Natural killer cell (primary cell): ENCODE data around the gene BMPR1A. TPM values are rescaled to one million over a fixed set of nuclear protein-coding genes. Genes with fewer than 3 reads are reported as not detected.

Experiments used
- ATAC-seq, 3 donors: fragments of 150-1000 bp in 2 of 3; fragments of 200-7000 bp in 1 of 3; cut with Tn5 transposase; 1 replicate in 1 of 3; 2 replicates in 2 of 3; pipeline ENCODE4 v1.10.0; 2021; ENCODE audit warnings: mild to moderate bottlenecking in 2 of 3, moderate library complexity in 2 of 3
- DNase-seq, 2 donors: peaks; one replicate each; pipeline versions ENCODE4 v3.0.0 to v3.0.0-alpha.2; 2013 to 2021; ENCODE audit warnings: mixed read lengths in 1 of 2
- H3K27ac ChIP-seq: one replicate; pipeline ENCODE4 v1.5.1; 2013; ENCODE audit warnings: mild to moderate bottlenecking, low read length
- H3K27me3 ChIP-seq: one replicate; pipeline ENCODE4 v1.6.1; 2013; ENCODE audit warnings: low read length; ENCODE audit not compliant: control insufficient read depth, insufficient read depth
- H3K36me3 ChIP-seq: one replicate; pipeline ENCODE4 v1.6.1; 2013; ENCODE audit warnings: low read length; ENCODE audit not compliant: control insufficient read depth, insufficient read depth
- H3K4me1 ChIP-seq: one replicate; pipeline ENCODE4 v1.6.1; 2013; ENCODE audit warnings: low read length; ENCODE audit not compliant: control insufficient read depth, insufficient read depth
- H3K4me3 ChIP-seq: one replicate; pipeline ENCODE4 v1.5.1; 2013; ENCODE audit warnings: low read length
- H3K9me3 ChIP-seq: one replicate; pipeline ENCODE4 v1.6.1; 2013; ENCODE audit warnings: low read length; ENCODE audit not compliant: control insufficient read depth, insufficient read depth
- H3K27ac Mint-ChIP-seq, 2 donors: one replicate each; pipeline ENCODE4 v1.8.0; 2022; ENCODE audit warnings: mild to moderate bottlenecking in 2 of 2, mixed read lengths in 2 of 2, moderate library complexity in 1 of 2
- H3K27me3 Mint-ChIP-seq, 2 donors: one replicate each; pipeline ENCODE4 v1.8.0; 2022; ENCODE audit warnings: low read depth in 2 of 2, mixed read lengths in 2 of 2
- H3K36me3 Mint-ChIP-seq: one replicate; pipeline ENCODE4 v1.8.0; 2022; ENCODE audit warnings: mixed read lengths
- H3K4me1 Mint-ChIP-seq, 2 donors: one replicate each; pipeline ENCODE4 v1.8.0; 2022; ENCODE audit warnings: mixed read lengths in 2 of 2
- H3K4me3 Mint-ChIP-seq: one replicate; pipeline ENCODE4 v1.8.0; 2022; ENCODE audit warnings: mild to moderate bottlenecking, moderate library complexity, mixed read lengths
- H3K9me3 Mint-ChIP-seq, 2 donors: one replicate each; pipeline ENCODE4 v1.8.0; 2022; ENCODE audit warnings: mixed read lengths in 2 of 2
- WGBS: methylation state at CpG from one replicate; pipeline ENCODE4 v1.1.7; 2013; ENCODE audit warnings: missing lambda C conversion rate; ENCODE audit not compliant: insufficient coverage; 5-methylcytosine and 5-hydroxymethylcytosine counted together
- intact Hi-C: fragments of 100-400 bp; cut with micrococcal nuclease; formaldehyde crosslinking; loops from one replicate; pipeline ENCODE4 v1.14.2; 2022
- total RNA-seq, 4 donors: library from RNA; stranded (reverse); fragments of 120-200 nt in 1 of 4; gene quantifications; one replicate each; pipeline versions ENCODE4 v1.2.3 to v1.2.4, GENCODE V29; 2013 to 2022
- TF ChIP-seq, protein P1 (sequence below): fragments of 200-600 bp; IDR thresholded peaks from one replicate; pipeline ENCODE4 v1.8.0; 2022; ENCODE audit warnings: antibody characterized with exemption

Gene BMPR1A
- total RNA-seq, 3 donors from 2014 or later (not counting 1 experiment from before 2014, with no cell fraction given): 5.5 to 8.1 (median 7.7) TPM

GRCh38 chr10:86855513-86855912 lies 99.1 kb downstream of the BMPR1A start:
- H3K27ac ChIP-seq: no peak overlapping the region
- H3K9me3 ChIP-seq: no peaks in the 10 kb centered on the region
- ATAC-seq (no peak), DNase-seq (no peak)
- intact Hi-C loops: no loop called here
- H3K4me1 ChIP-seq: no peaks in the 10 kb centered on the region
- no peaks in the 10 kb centered on the region for H3K36me3 ChIP-seq
- WGBS: 75% methylated on average over 1 of the region's 1 CpG
- TF ChIP-seq, protein P1, sequence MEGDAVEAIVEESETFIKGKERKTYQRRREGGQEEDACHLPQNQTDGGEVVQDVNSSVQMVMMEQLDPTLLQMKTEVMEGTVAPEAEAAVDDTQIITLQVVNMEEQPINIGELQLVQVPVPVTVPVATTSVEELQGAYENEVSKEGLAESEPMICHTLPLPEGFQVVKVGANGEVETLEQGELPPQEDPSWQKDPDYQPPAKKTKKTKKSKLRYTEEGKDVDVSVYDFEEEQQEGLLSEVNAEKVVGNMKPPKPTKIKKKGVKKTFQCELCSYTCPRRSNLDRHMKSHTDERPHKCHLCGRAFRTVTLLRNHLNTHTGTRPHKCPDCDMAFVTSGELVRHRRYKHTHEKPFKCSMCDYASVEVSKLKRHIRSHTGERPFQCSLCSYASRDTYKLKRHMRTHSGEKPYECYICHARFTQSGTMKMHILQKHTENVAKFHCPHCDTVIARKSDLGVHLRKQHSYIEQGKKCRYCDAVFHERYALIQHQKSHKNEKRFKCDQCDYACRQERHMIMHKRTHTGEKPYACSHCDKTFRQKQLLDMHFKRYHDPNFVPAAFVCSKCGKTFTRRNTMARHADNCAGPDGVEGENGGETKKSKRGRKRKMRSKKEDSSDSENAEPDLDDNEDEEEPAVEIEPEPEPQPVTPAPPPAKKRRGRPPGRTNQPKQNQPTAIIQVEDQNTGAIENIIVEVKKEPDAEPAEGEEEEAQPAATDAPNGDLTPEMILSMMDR: no peak
- H3K4me3 ChIP-seq: no peak overlapping the region
- no peaks in the 10 kb centered on the region for H3K27me3 ChIP-seq
- Mint-ChIP-seq H3K4me3 (no peak overlapping the region), H3K27me3 (no peaks in the 10 kb centered on the region), H3K4me1 (no peaks in the 10 kb centered on the region), H3K36me3 (no peaks in the 10 kb centered on the region), H3K9me3 (no peaks in the 10 kb centered on the region), H3K27ac (no peak overlapping the region)

DNA sequence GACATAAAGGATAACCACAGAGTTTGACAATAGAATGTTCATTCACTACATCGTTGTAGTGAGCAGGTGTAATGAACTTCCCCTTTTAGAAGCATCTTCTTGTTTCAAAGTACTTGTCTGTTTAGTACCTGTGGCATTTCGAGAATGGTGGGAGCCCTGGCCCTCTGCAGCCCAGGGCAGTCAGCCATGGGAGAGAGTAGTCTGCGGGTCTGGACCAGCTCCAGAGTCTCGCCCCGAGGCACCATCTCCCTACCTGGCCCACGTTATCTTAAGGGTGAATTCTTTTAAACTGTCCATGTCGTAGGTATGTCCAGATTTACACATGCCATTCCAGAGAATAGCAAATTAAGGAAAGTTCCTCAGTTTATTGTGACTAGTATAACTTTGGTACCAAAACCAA lies 99.7 kb downstream of the BMPR1A start:
- no peak overlapping the region for H3K27ac ChIP-seq
- H3K27ac Mint-ChIP-seq: no peak overlapping the region
- DNase-seq: no peak
- intact Hi-C loops: no loop called here
- no peak for ATAC-seq
- H3K36me3 Mint-ChIP-seq: no peaks in the 10 kb centered on the region
- 94% methylated on average over 7 of the region's 7 CpGs for WGBS
- H3K4me1 ChIP-seq: no peaks in the 10 kb centered on the region
- no peak overlapping the region for H3K4me3 ChIP-seq
- no peaks in the 10 kb centered on the region for H3K9me3 ChIP-seq
- no peaks in the 10 kb centered on the region for H3K9me3 Mint-ChIP-seq
- no peak overlapping the region for H3K4me3 Mint-ChIP-seq
- H3K36me3 ChIP-seq: no peaks in the 10 kb centered on the region
- TF ChIP-seq, protein P1: no peak
- no peaks in the 10 kb centered on the region for H3K4me1 Mint-ChIP-seq
- H3K27me3 ChIP-seq: no peaks in the 10 kb centered on the region
- H3K27me3 Mint-ChIP-seq: no peaks in the 10 kb centered on the region

GRCh38 chr10:86857128-86857721 lies 100.8 kb downstream of the BMPR1A start:
- no peaks in the 10 kb centered on the region for H3K27me3 Mint-ChIP-seq
- WGBS: 58% methylated on average over 3 of the region's 3 CpGs
- TF ChIP-seq, protein P1: no peak
- DNase-seq (no peak), ATAC-seq (no peak)
- H3K27ac Mint-ChIP-seq: no peak overlapping the region
- no peaks in the 10 kb centered on the region for H3K36me3 ChIP-seq
- intact Hi-C loops: no loop called here
- no peaks in the 10 kb centered on the region for H3K4me1 Mint-ChIP-seq
- H3K9me3 ChIP-seq: no peaks in the 10 kb centered on the region
- H3K4me1 ChIP-seq: no peaks in the 10 kb centered on the region
- H3K4me3 ChIP-seq: no peak overlapping the region
- no peaks in the 10 kb centered on the region for H3K9me3 Mint-ChIP-seq
- H3K36me3 Mint-ChIP-seq: no peaks in the 10 kb centered on the region
- no peaks in the 10 kb centered on the region for H3K27me3 ChIP-seq
- no peak overlapping the region for H3K27ac ChIP-seq
- H3K4me3 Mint-ChIP-seq: no peak overlapping the region

- intact Hi-C loops: no loop called here
- no peaks in the 10 kb centered on the region for H3K9me3 Mint-ChIP-seq
- no peaks in the 10 kb centered on the region for H3K27me3 Mint-ChIP-seq
- Histone ChIP-seq H3K4me1 (no peaks in the 10 kb centered on the region), H3K36me3 (no peaks in the 10 kb centered on the region), H3K4me3 (no peak overlapping the region), H3K9me3 (no peaks in the 10 kb centered on the region), H3K27me3 (no peaks in the 10 kb centered on the region), H3K27ac (no peak overlapping the region)
- DNase-seq (no peak), ATAC-seq (no peak)
- WGBS: no CpG with 5 or more reads among the region's 1 CpG
- no peak overlapping the region for H3K4me3 Mint-ChIP-seq
- TF ChIP-seq, protein P1: no peak
- H3K27ac Mint-ChIP-seq: no peak overlapping the region
- H3K4me1 Mint-ChIP-seq: no peaks in the 10 kb centered on the region
- H3K36me3 Mint-ChIP-seq: no peaks in the 10 kb centered on the region
Measured at GRCh38 chr10:86858011-86858410, 101.6 kb downstream of the BMPR1A start.
